ENCODE measurements around the gene NABP1.
A peak's percentile ranks its signal among the peaks of the same experiment; 100 is the strongest.

NABP1 gene

GRCh38 chr2:191650896-191651773, 26.8 kb upstream of the NABP1 start:
- peak; percentile 95 for DNase-seq

- peak; percentile 82 for DNase-seq
Measured at GRCh38 chr2:191653667-191654391, 24.1 kb upstream of the NABP1 start.

GRCh38 chr2:191656391-191656790, 21.5 kb upstream of the NABP1 start:
- DNase-seq: peak; percentile 98

GRCh38 chr2:191656792-191657191, 21.1 kb upstream of the NABP1 start:
- no peak for DNase-seq

- DNase-seq: peak; percentile 66
Measured at GRCh38 chr2:191657977-191658376, 20.0 kb upstream of the NABP1 start.

- DNase-seq: no peak
Measured at GRCh38 chr2:191659198-191659597, 18.7 kb upstream of the NABP1 start.

GRCh38 chr2:191660575-191660974, 17.4 kb upstream of the NABP1 start:
- DNase-seq: no peak

- peak; percentile 59 for DNase-seq
Measured at GRCh38 chr2:191661097-191661924, 16.6 kb upstream of the NABP1 start.

- DNase-seq: peak; percentile 95
Measured at GRCh38 chr2:191664823-191665677, 12.9 kb upstream of the NABP1 start.

GRCh38 chr2:191666226-191666625, 11.7 kb upstream of the NABP1 start:
- DNase-seq: peak; percentile 91

- DNase-seq: peak; percentile 95
Measured at GRCh38 chr2:191666732-191667131, 11.2 kb upstream of the NABP1 start.

GRCh38 chr2:191670076-191670475, 7.9 kb upstream of the NABP1 start:
- no peak for DNase-seq

- DNase-seq: no peak
Measured at GRCh38 chr2:191670787-191671186, 7.1 kb upstream of the NABP1 start.

- peak; percentile 97 for DNase-seq
Measured at GRCh38 chr2:191675807-191676721, 1.9 kb upstream of the NABP1 start.

- peak; percentile 85 for DNase-seq
Measured at GRCh38 chr2:191676790-191677645, 918 bp upstream of the NABP1 start.

- DNase-seq: peak; percentile 88
Measured at GRCh38 chr2:191678437-191679100, 633 bp downstream of the NABP1 start.

- peak; percentile 88 for DNase-seq
Measured at GRCh38 chr2:191679818-191680600, 2.1 kb downstream of the NABP1 start.

- peak; percentile 53 for DNase-seq
Measured at GRCh38 chr2:191680639-191681038, 2.7 kb downstream of the NABP1 start.

- peak; percentile 55 for DNase-seq
Measured at GRCh38 chr2:191682126-191682525, 4.2 kb downstream of the NABP1 start.
